T-helper 1 cell treated with Interleukin-12 subunit alpha and Interleukin-12 subunit beta and Interleukin-4 antibody, amounts not matched to agents 30 ng/mL and 1 ng/mL, for 36 hours (primary cell): ENCODE results near the gene OR6C68. TPM values are rescaled to one million over a fixed set of nuclear protein-coding genes. Genes with fewer than 3 reads are reported as not detected.
"Not testable (repeated sequence)": the region's sequence is repeated elsewhere in the genome, so short reads cannot be mapped to it uniquely, and the experiment has no call there.

Experiments used
- intact Hi-C: fragments of 100-400 bp; cut with micrococcal nuclease; formaldehyde crosslinking; loops from one replicate; pipeline ENCODE4 v1.15.1; 2024
- total RNA-seq: library from RNA; stranded (reverse); gene quantifications from 2 replicates; pipeline ENCODE4 v1.2.3, GENCODE V29; 2022

The OR6C68 gene
- not detected in 2 replicates for total RNA-seq

DNA sequence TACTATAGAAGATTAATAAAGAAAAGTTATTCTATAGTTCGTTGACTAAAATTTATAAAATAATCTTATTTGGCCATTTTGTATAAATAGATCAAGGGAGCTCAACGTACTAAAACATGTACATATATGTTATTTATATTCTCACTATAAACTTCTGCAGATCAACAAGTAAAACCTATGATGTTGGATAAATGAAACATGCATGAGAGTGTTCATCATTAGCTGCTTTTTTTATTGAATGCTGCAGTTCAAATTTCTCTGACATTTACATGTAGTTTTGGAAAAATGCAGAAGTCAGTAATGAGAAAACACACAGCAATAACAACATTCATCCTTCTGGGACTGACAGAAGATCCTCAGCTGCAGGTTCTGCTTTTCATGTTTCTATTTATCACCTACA is at the start of gene OR6C68:
TSS of gene OR6C68 (plus strand) at position 301 of the 400 bp plus-strand sequence. CDS start at position 301, 0 bp downstream.
- intact Hi-C loops = no loop called here

DNA sequence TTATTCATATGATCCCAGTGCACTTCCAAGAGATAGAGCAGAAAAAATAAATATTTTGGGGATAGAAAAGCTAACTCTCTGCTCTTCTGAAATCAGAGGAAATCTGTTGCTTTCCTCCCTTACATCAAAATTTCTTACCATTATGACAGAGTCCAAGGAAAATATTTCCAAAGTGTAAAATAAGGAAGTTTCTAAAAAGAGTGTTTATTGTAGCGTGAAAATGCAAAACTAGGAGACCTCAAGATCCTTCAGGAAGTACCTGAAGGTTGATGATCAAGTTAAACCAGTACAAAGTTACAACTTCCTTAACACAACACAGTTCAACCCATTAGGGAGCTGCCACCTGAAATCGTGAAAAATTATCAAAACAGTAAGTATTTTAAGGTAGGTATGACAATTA is 48.4 kb upstream of the OR6C68 start, which contains the start of gene OR6C2:
TSS of gene OR6C2 (plus strand) at position 301 of the 400 bp plus-strand sequence. CDS start 8,138 bp downstream, outside the sequence.
- intact Hi-C loops = no loop called here

DNA sequence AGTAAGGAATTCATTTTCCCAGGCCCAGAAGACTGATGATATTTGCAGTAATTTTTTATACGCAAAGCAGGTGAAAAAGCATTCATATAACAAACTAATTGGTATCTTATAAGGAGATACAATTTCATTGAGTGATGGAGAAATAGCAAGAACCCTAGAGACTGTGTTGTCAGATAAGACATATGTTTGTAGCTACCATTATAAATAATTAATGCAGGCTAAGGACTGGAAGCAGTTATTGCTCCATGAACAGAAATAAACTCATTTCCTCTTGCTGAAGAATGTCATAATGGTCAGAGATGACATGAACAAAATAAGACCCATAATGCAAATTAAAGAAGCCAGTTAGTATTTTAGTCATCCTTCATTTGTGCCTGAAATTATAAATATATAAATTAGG is 46.8 kb upstream of the OR6C68 start:
- intact Hi-C loops = no loop called here

DNA sequence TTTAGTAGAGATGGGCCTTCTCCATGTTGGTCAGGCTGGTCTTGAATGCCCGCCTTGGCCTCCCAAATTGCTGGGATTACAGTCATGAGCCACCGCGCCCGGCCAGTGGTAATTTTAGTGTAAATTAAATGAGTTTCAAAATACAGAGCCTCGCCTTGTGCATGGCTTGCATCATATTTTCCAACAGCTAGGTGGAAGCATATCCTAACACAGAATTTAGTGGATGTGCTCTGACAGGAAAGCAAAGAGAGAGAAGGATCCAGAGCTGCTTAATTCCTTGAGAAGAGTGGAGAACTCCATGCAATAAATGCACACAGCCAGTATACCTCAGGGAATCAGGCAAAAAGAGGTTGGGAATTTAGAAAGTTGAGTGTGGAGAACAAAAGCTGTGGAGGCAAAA is 45.9 kb upstream of the OR6C68 start:
- intact Hi-C loops = no loop called here

- intact Hi-C loops = no loop called here
These were observed 43.4 kb upstream of the OR6C68 start for GRCh38 chr12:55448825-55449224.

DNA sequence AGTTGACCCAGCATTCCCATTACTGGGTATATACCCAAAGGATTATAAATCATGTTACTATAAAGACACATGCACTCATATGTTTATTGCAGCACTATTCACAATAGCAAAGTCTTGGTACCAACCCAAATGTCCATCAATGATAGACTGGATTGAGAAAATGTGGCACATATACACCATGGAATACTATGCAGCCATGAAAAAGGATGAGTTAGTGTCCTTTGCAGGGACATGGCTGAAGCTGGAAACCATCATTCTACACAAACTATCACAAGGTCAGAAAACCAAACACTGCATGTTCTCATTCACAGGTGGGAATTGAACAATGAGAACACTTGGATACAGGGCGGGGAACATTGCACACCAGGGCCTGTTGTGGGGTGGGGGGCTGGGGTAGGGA is 27.3 kb upstream of the OR6C68 start:
- intact Hi-C loops = not testable (repeated sequence)

- intact Hi-C loops = no loop called here
These were observed 24.3 kb upstream of the OR6C68 start for GRCh38 chr12:55467836-55468235.

- intact Hi-C loops = no loop called here
These were observed 22.9 kb upstream of the OR6C68 start for GRCh38 chr12:55469291-55469690.

DNA sequence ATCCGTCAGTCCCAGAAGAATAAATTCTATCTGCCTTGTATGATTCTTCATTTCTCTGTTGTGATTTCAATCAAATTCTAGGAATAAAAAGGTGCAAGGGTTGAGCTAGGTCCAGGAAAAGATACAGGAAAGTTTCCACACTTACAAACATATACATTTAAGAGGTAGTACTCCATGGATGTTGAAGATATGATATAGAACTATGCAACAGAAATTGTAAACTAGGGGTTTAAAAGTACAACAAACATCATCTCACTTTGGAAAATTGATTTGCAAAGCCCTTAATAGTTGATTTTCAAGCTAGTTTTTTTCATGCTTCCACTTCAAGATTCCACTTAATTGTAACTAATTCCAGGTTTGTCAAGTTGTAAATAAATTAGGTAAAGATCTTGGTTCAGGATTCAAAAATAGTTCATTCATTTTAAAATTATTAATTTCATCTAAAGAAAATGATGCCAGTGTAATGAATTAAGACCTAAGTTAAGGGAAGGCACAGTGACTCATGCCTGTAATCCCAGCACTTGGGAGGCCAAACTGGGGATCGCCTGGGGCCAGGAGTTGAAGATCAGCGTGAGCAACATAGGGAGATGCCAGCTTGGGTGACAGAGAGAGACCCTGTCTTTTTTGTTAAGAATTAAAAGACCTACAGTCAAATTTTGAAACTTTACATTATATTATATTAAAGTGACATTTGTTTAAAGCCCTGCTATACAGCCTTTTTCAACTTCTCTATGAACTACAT is 21.9 kb upstream of the OR6C68 start, which contains the start of gene OR6C70:
TSS of gene OR6C70 (minus strand) at position 51 of the 742 bp plus-strand sequence. CDS start at position 51, 0 bp downstream.
- intact Hi-C loops = no loop called here

DNA sequence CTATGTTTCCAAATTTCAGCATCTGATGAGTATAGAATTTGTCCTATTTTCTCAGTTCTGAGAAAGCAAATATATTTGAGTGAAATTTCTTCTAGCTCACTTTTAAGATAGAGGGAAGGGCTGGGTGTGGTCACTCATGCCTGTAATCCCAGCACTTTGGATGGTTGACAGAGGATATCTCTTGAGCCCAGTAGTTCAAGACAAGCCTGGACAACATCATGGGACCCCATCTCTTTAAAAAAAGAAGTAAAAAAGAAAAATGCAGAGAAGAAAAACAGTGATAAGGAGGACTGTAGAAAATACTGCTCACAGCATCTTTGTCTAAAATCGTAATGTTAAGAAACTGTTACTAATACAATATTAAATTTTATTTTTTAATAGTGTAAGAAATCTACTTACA is 19.9 kb upstream of the OR6C68 start:
- intact Hi-C loops = no loop called here

DNA sequence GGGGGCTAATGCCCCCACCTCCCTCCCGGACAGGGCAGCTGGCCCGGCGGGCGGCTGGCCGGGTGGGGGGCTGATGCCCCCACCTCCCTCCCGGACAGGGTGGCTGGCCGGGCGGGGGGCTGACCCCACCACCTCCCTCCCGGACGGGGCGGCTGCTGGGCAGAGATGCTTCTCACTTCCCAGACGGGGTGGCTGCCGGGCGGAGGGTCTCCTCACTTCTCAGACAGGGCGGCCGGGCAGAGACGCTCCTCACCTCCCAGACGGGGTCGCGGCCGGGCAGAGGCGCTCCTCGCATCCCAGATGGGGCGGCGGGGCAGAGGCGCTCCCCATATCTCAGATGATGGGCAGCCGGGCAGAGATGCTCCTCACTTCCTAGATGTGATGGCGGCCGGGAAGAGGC is 13.0 kb upstream of the OR6C68 start:
- intact Hi-C loops = not testable (repeated sequence)

DNA sequence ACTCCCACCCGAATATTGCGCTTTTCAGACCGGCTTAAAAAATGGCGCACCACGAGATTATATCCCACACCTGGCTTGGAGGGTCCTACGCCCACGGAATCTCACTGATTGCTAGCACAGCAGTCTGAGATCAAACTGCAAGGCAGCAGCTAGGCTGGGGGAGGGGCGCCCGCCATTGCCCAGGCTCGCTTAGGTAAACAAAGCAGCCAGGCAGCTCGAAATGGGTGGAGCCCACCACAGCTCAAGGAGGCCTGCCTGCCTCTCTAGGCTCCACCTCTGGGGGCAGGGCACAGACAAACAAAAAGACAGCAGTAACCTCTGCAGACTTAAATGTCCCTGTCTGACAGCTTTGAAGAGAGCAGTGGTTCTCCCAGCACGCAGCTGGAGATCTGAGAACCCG is 7.9 kb upstream of the OR6C68 start:
- intact Hi-C loops = not testable (repeated sequence)

- intact Hi-C loops = no loop called here
These were observed 3.3 kb downstream of the OR6C68 start for GRCh38 chr12:55495490-55495889.

GRCh38 chr12:55499231-55499630 is 7.1 kb downstream of the OR6C68 start:
- intact Hi-C loops = no loop called here

DNA sequence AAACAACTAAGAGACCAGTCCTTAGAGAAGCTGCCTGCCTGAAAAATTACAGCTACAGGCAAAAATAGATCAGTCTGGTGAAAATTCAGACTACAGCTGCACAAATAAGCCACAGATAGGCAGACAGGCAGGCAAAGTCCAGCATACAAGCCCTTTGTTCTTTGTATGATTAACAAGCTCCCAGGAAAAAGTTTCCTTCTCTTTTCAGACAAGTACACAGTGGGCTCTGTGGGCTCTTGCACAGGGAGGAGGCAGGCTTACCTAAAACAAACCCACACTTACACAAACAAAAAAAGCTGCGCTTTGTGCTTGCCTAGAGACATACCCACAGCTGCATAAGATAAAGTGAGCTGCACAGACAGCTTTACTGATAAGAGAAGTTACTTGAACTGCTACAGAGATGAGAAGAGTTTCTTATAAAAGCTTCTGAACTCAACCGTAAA is 7.7 kb downstream of the OR6C68 start:
- intact Hi-C loops = no loop called here

- intact Hi-C loops = no loop called here
These were observed 9.4 kb downstream of the OR6C68 start for GRCh38 chr12:55501601-55502000.

GRCh38 chr12:55515696-55516095 is 23.5 kb downstream of the OR6C68 start:
- intact Hi-C loops = no loop called here

- intact Hi-C loops = no loop called here
These were observed 24.2 kb downstream of the OR6C68 start for GRCh38 chr12:55516391-55516790.

Other genes with a start within 250 kb of the OR6C68 start
- not detected in 2 replicates for gene OR6C74, start 247.8 kb upstream of the OR6C68 start, total RNA-seq
- not detected in 2 replicates for gene OR6C6, start 195.8 kb upstream of the OR6C68 start, total RNA-seq
- not detected in 2 replicates for gene OR6C1, start 178.0 kb upstream of the OR6C68 start, total RNA-seq
- not detected in 2 replicates for gene OR6C3, start 161.6 kb upstream of the OR6C68 start, total RNA-seq
- gene OR6C75, start 129.4 kb upstream of the OR6C68 start, total RNA-seq = not detected in 2 replicates
- not detected in 2 replicates for gene OR6C65, start 91.8 kb upstream of the OR6C68 start, total RNA-seq
- not detected in 2 replicates for gene OR6C76, start 66.1 kb upstream of the OR6C68 start, total RNA-seq
- gene OR6C2, start 48.3 kb upstream of the OR6C68 start, total RNA-seq = not detected in 2 replicates
- not detected in 2 replicates for gene OR6C70, start 22.2 kb upstream of the OR6C68 start, total RNA-seq
- gene OR6C4, start 57.2 kb downstream of the OR6C68 start, total RNA-seq = not detected in 2 replicates
- not detected in 2 replicates for gene OR2AP1, start 80.1 kb downstream of the OR6C68 start, total RNA-seq
- gene OR10P1, start 144.5 kb downstream of the OR6C68 start, total RNA-seq = not detected in 2 replicates
- 0.93 and 1.3 TPM in 2 replicates for gene ITGA7, start 215.5 kb downstream of the OR6C68 start, total RNA-seq
- gene BLOC1S1, start 223.7 kb downstream of the OR6C68 start, total RNA-seq = 115 and 123 TPM in 2 replicates
- gene RDH5, start 228.0 kb downstream of the OR6C68 start, total RNA-seq = 14.6 and 16.2 TPM in 2 replicates
- 164 and 172 TPM in 2 replicates for gene CD63, start 236.6 kb downstream of the OR6C68 start, total RNA-seq